K562 (cell line): ENCODE measurements around the gene INO80E. TPM values are rescaled to one million over a fixed set of nuclear protein-coding genes. Genes with fewer than 3 reads are reported as not detected.
A peak's percentile ranks its signal among the peaks of the same experiment; 100 is the strongest.

ENCODE experiments used
- CBFA2T2 ChIP-seq: fragments of 450-650 bp; conservative IDR thresholded peaks from 2 replicates; pipeline ENCODE4 v1.6.1; 2017; ENCODE audit warnings: mild to moderate bottlenecking
- E2F5 ChIP-seq: sonication (generic); formaldehyde crosslinking; IDR thresholded peaks from 2 replicates; pipeline ENCODE4 v1.8.0; 2022; ENCODE audit warnings: mild to moderate bottlenecking, missing genetic modification reagents
- HMG20A ChIP-seq: fragments of 450-650 bp; formaldehyde crosslinking; conservative IDR thresholded peaks from 2 replicates; pipeline ENCODE4 v1.4.0; 2020; ENCODE audit warnings: mild to moderate bottlenecking, mixed read lengths
- MEF2A ChIP-seq: IDR thresholded peaks from 2 replicates; pipeline ENCODE4 v1.6.1; 2011; ENCODE audit warnings: low read depth, mild to moderate bottlenecking, low read length, moderate library complexity; ENCODE audit not compliant: control insufficient read depth
- NUFIP1 ChIP-seq: fragments of 450-650 bp; IDR thresholded peaks from 2 replicates; pipeline ENCODE4 v1.6.1; 2018; ENCODE audit not compliant: partially characterized antibody
- PCBP2 ChIP-seq: fragments of 200-400 bp; formaldehyde crosslinking; IDR thresholded peaks from 2 replicates; pipeline ENCODE4 v1.6.1; 2018; ENCODE audit warnings: low read length, low read depth, mild to moderate bottlenecking, moderate library complexity; ENCODE audit not compliant: poor library complexity, severe bottlenecking
- RFX5 ChIP-seq: IDR thresholded peaks from 2 replicates; pipeline ENCODE4 v1.6.1; 2011; ENCODE audit warnings: low read depth, mild to moderate bottlenecking, improper control_type of control experiment, low read length
- RNF2 ChIP-seq: sonication (generic); IDR thresholded peaks from 2 replicates; pipeline ENCODE4 v1.6.1; 2016
- TSHZ1 ChIP-seq: fragments of 250-450 bp; sonication (Bioruptor Pico); IDR thresholded peaks from 2 replicates; pipeline ENCODE4 v1.4.0; 2020; ENCODE audit warnings: mild to moderate bottlenecking, moderate library complexity
- USF1 ChIP-seq: sonication (generic); formaldehyde crosslinking; IDR thresholded peaks from 2 replicates; pipeline ENCODE4 v1.9.0; 2022; ENCODE audit warnings: mild to moderate bottlenecking, missing genetic modification reagents
- ZNF512 ChIP-seq: IDR thresholded peaks from 2 replicates; pipeline ENCODE4 v1.6.1; 2016; ENCODE audit warnings: missing genetic modification characterization, missing compliant biosample characterization
- ZNF609 ChIP-seq: sonication (generic); formaldehyde crosslinking; IDR thresholded peaks from 2 replicates; pipeline ENCODE4 v1.8.1; 2023; ENCODE audit warnings: missing genetic modification reagents, mild to moderate bottlenecking, borderline replicate concordance
- polyA plus RNA-seq, 8 experiments: library from polyadenylated mRNA; depleted of rRNA in 4 of 8; stranded (reverse) in 5 of 8; unstranded in 3 of 8; fragments of >200 nt; fragmentation: Nextera tagmentation in 2 of 8; fragmentation: Illumina TruSeq in 1 of 8; extraction: Ambion mirVana in 2 of 8; extraction: Trizol in 1 of 8; gene quantifications; 2 replicates each; pipeline versions ENCODE4 v1.2.1 to v1.2.3, GENCODE V29; 2011 to 2014; ENCODE audit warnings: inconsistent platforms in 1 of 8, missing spikeins in 1 of 8
- total RNA-seq, 7 experiments: library from RNA; depleted of rRNA in 6 of 7; stranded (reverse); fragments of >200 nt in 6 of 7; fragmentation: Illumina TruSeq in 2 of 7; extraction: Trizol in 2 of 7; gene quantifications; 2 replicates each; pipeline versions ENCODE4 v1.2.1 to v1.2.3, GENCODE V29; 2011 to 2021; ENCODE audit warnings: low replicate concordance in 1 of 7

The INO80E gene
- total and polyA plus RNA-seq, 9 of the 15 experiments (the other 6 are each of a cell fraction or from before 2014, with no cell fraction given), result 0.31 to 102 (median 49.3) TPM

GRCh38 chr16:29995911-29996765 is at the start of gene INO80E (continued):
- TF ChIP-seq ZNF512 (no peak), RNF2 (0 out of 2 replicates have a peak, but pooled peaks have one; percentile 26), MEF2A (no peak), USF1 (CRISPR knock-in tag) (peak; percentile 53; the same call in 1 of the 2 replicates), HMG20A (CRISPR knock-in tag) (no peak), ZNF609 (CRISPR knock-in tag) (no peak), TSHZ1 (CRISPR knock-in tag) (no peak), CBFA2T2 (no peak), E2F5 (CRISPR knock-in tag) (no peak), RFX5 (no peak), PCBP2 (no peak), NUFIP1 (no peak)
